Nephron (organoid): Measurements from ENCODE around the gene LAMA5.
A peak's percentile ranks its signal among the peaks of the same experiment; 100 is the strongest.

Experiments used
- H3K27ac Mint-ChIP-seq, 3 experiments: 2 replicates each; pipeline ENCODE4 v1.8.0; 2020; ENCODE audit warnings: mixed read lengths in 3 of 3, mild to moderate bottlenecking in 2 of 3, moderate library complexity in 1 of 3
- H3K27me3 Mint-ChIP-seq: 2 replicates; pipeline ENCODE4 v1.8.0; 2021; ENCODE audit warnings: low read depth, mild to moderate bottlenecking, moderate library complexity, mixed read lengths
- H3K36me3 Mint-ChIP-seq: 2 replicates; pipeline ENCODE4 v1.8.0; 2020; ENCODE audit warnings: low read depth, mixed read lengths
- H3K4me1 Mint-ChIP-seq: 2 replicates; pipeline ENCODE4 v1.8.0; 2020; ENCODE audit warnings: mixed read lengths
- H3K4me3 Mint-ChIP-seq, 3 experiments: 2 replicates each; pipeline ENCODE4 v1.8.0; 2020; ENCODE audit warnings: mild to moderate bottlenecking in 3 of 3, mixed read lengths in 3 of 3, moderate library complexity in 2 of 3
- H3K9me3 Mint-ChIP-seq: 2 replicates; pipeline ENCODE4 v1.8.0; 2020; ENCODE audit warnings: mixed read lengths
- TF ChIP-seq, protein P1 (sequence below), 3 experiments: fragments of 200-600 bp; sonication (generic); IDR thresholded peaks; one replicate each; pipeline ENCODE4 v1.5.0; 2021; ENCODE audit warnings: antibody characterized with exemption in 3 of 3; ENCODE audit not compliant: unreplicated experiment in 3 of 3

LAMA5 gene

DNA sequence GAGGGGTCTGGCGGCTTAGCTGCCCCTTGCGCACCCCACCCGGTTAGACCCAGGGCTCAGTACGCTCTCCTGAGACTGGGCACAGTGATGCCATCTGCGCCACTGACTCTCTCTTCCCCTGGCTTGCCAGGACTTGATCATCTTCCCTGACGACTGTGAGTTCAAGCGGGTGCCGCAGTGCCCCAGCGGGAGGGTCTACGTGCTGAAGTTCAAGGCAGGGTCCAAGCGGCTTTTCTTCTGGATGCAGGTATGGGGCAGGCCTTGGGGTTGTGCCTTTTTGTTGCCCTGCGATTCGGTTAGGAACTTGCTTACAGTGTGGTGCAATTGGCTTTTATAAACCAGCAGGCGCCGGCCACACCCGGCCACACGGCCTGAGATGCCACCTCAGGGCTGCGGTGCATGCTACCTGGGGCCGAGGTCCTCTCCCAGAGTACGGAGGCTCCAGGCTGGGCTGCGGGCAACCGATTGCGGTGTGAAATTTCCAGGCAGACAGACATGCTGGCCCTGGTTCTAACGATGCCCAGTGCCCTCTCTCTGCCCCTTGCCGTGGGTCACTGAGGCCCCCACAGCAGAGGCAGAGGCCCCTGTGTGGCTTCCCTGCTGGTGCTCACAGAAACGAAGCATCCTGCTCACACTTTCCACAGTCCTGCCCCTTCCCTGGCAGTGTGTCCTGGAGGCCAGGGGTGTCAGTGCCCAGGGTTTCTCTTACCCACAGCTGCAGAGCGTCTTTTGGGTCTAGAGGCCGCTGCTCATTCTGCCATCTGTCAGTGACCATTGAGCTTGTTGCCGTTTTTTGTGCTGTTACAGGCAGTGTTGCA, 62.6 kb downstream of the LAMA5 start:
- H3K9me3 Mint-ChIP-seq: no peaks in the 10 kb centered on the region
- no peaks in the 10 kb centered on the region for H3K27me3 Mint-ChIP-seq
- H3K4me1 Mint-ChIP-seq: peaks cover 12% of the 10 kb centered on the region
- peak overlapping the region; percentile 91 to 96 (median 96) for H3K4me3 Mint-ChIP-seq
- TF ChIP-seq, protein P1, sequence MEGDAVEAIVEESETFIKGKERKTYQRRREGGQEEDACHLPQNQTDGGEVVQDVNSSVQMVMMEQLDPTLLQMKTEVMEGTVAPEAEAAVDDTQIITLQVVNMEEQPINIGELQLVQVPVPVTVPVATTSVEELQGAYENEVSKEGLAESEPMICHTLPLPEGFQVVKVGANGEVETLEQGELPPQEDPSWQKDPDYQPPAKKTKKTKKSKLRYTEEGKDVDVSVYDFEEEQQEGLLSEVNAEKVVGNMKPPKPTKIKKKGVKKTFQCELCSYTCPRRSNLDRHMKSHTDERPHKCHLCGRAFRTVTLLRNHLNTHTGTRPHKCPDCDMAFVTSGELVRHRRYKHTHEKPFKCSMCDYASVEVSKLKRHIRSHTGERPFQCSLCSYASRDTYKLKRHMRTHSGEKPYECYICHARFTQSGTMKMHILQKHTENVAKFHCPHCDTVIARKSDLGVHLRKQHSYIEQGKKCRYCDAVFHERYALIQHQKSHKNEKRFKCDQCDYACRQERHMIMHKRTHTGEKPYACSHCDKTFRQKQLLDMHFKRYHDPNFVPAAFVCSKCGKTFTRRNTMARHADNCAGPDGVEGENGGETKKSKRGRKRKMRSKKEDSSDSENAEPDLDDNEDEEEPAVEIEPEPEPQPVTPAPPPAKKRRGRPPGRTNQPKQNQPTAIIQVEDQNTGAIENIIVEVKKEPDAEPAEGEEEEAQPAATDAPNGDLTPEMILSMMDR (IDR thresholded peaks at IDR 0.05; ENCODE audit: unreplicated experiment in 3 of 3): no peak
- peaks cover 10% of the 10 kb centered on the region for H3K36me3 Mint-ChIP-seq
- peak overlapping the region; percentile 44 to 81 (median 72) for H3K27ac Mint-ChIP-seq

DNA sequence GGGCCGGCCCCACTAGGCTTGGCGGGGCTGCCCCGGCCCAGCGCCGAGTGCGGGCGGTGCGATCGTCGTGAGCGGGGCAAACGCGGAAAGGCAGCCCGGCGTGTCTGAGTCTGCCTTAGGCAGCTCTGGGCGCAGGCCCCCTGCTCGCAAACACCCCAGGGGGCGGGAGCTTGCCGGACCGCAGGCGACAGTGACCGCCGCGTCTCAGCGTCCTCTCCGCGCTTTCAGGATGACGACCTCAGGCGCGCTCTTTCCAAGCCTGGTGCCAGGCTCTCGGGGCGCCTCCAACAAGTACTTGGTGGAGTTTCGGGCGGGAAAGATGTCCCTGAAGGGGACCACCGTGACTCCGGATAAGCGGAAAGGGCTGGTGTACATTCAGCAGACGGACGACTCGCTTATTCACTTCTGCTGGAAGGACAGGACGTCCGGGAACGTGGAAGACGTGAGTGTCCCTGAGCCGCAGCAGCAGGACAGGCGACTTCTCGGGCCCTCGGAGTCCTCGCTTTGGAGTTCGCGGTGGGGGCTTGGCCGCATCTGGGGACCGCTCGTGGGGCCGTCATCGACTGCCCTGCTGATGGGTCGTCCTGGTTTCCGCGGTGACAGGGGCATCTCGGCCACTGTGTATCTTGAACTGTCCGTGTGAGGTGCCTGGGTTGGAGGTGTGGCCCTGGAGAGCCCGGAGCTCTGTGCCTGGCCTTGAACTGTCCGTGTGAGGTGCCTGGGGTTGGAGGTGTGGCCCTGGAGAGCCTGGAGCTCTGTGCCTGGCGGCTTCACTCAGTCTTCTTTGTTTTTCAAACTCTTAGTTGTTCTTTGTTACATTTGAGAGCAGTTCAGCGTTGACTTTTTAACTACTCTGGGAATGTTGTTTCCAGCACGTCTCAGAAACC, 63.5 kb downstream of the LAMA5 start:
- Mint-ChIP-seq H3K27me3 (no peaks in the 10 kb centered on the region), H3K27ac (peak overlapping the region; percentile 44 to 81 (median 72)), H3K36me3 (peaks cover 6% of the 10 kb centered on the region), H3K4me3 (peak overlapping the region; percentile 91 to 96 (median 96)), H3K4me1 (peaks cover 12% of the 10 kb centered on the region), H3K9me3 (no peaks in the 10 kb centered on the region)
- TF ChIP-seq, protein P1 (IDR thresholded peaks at IDR 0.05; ENCODE audit: unreplicated experiment in 3 of 3): no peak

DNA sequence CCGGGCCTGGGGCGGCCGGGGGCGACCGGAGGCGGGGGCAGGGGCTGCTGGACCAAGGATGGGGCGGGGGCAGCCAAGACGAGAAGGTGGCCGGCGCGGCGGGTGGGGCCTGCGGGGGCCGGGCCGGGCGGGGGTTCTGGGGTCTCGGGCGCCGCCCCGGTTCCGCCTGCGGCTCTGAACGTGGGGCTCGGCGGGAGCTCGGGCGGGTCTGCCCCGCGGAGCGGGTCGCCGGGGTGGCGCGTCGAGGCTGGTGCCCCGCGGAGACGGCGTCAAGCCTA, 64.1 kb downstream of the LAMA5 start:
- no peaks in the 10 kb centered on the region for H3K27me3 Mint-ChIP-seq
- no peaks in the 10 kb centered on the region for H3K9me3 Mint-ChIP-seq
- H3K4me1 Mint-ChIP-seq: peaks cover 12% of the 10 kb centered on the region
- H3K4me3 Mint-ChIP-seq: peak overlapping the region; percentile 95 to 96 (median 96)
- H3K36me3 Mint-ChIP-seq: peaks cover 3% of the 10 kb centered on the region
- no peak overlapping the region for H3K27ac Mint-ChIP-seq
- TF ChIP-seq, protein P1 (IDR thresholded peaks at IDR 0.05; ENCODE audit: unreplicated experiment in 3 of 3): no peak

DNA sequence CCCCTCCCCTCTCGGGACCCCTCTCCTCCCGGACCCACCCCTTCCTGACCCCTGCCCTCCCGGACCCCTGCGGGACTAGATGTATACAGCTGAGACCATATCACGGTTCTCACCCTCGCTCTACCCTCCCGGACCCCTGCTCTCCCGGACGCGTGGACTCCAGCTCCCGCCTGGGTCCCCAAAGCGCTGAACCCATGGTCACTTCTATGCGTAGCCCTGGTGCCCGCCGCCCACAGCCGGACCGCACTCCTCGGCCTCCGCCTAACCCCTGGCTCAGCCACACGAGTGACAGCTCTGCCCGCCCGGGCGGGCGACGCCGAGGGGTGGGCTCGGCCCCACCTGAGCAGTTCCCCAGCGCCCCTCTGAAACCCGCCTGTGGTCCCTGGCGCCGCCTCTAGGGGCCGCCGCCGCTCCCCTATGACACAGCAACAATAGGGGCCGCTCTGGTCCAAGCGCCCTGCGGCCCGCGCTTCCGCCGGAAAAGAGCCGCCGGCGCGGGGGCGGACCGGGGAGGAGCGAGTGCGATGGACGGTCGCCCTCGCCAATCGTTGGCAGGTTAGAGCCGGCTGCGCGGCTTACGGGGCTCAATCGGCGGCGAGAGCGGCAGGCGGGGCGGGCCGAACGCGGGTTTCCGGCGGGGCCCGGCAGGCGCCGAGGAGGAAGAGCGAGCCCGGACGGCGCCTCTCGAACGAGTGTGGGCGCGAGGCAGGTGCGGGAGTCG, 64.6 kb downstream of the LAMA5 start, which contains the start of gene ADRM1:
ADRM1 (plus strand) TSS at position 657 of the 721 bp plus-strand sequence. CDS start 572 bp downstream, outside the sequence.
- Mint-ChIP-seq H3K9me3 (no peaks in the 10 kb centered on the region), H3K36me3 (peaks cover 3% of the 10 kb centered on the region), H3K27me3 (no peaks in the 10 kb centered on the region), H3K27ac (peak within 1 kb of the TSS; percentile 95 to 99 (median 97)), H3K4me3 (peak within 1 kb of the TSS; percentile 95 to 96 (median 96)), H3K4me1 (peaks cover 12% of the 10 kb centered on the region)
- TF ChIP-seq, protein P1 (IDR thresholded peaks at IDR 0.05; ENCODE audit: unreplicated experiment in 3 of 3): peak; percentile 96 to 97 (median 96)

DNA sequence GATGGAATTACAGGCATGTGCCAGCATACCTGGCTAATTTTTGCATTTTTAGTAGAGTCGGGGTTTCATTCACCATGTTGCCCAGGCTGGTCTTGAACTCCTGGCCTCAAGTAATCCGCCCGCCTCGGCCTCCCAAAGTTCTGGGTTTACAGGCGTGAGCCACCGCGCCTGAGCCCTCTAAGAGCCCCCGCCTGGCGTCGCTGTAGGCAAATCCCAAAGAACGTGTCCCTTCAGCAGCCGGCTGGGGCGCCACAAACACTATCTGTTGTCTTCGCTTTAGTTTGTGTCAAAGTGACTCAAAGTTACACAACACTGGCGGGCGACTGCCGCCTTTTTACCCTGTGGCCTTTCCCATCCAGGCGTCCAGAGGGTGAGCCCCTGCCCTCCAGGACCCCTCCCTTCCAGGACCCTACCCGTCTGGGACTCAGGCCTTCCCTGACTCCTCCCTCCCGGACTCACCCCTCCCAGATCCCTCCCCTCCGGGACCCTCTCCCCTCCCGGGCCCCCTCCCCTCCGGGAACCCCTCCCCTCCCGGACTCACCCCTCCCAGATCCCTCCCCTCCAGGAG, 65.3 kb downstream of the LAMA5 start:
- Mint-ChIP-seq H3K4me1 (peaks cover 12% of the 10 kb centered on the region), H3K27me3 (no peaks in the 10 kb centered on the region), H3K9me3 (no peaks in the 10 kb centered on the region)

More for the DNA sequence above, 65.3 kb downstream of the LAMA5 start:
- H3K36me3 Mint-ChIP-seq: peaks cover 3% of the 10 kb centered on the region
- H3K4me3 Mint-ChIP-seq: peak overlapping the region; percentile 95 to 96 (median 95)
- H3K27ac Mint-ChIP-seq: peak overlapping the region; percentile 95 to 99 (median 97)
- TF ChIP-seq, protein P1 (IDR thresholded peaks at IDR 0.05; ENCODE audit: unreplicated experiment in 3 of 3): peak; percentile 73 to 85 (median 83)
